Smooth muscle cell (in vitro differentiated cells): ENCODE results near the gene THPO. TPM values are rescaled to one million over a fixed set of nuclear protein-coding genes. Genes with fewer than 3 reads are reported as not detected.

Source experiments
- DNase-seq: peaks from one replicate; lab custom pipeline; 2025; ENCODE audit not compliant: unreplicated experiment; lab: John Stamatoyannopoulos, UW
- H2AFZ ChIP-seq: fragments of 200-600 bp; sonication (generic); 2 replicates; pipeline ENCODE4 v1.6.0; 2016; ENCODE audit warnings: antibody characterized with exemption, low read depth, mild to moderate bottlenecking
- H3F3A ChIP-seq: fragments of 200-600 bp; sonication (generic); 2 replicates; pipeline ENCODE4 v1.6.0; 2017; ENCODE audit warnings: antibody characterized with exemption, low read depth
- H3K27ac ChIP-seq: fragments of 200-600 bp; sonication (generic); 2 replicates; pipeline ENCODE4 v1.5.1; 2016; ENCODE audit warnings: low read depth, mild to moderate bottlenecking
- H3K27me3 ChIP-seq: fragments of 200-600 bp; sonication (generic); 2 replicates; pipeline ENCODE4 v1.6.1; 2016; ENCODE audit warnings: low read depth, mild to moderate bottlenecking
- H3K36me3 ChIP-seq: fragments of 200-600 bp; sonication (generic); 2 replicates; pipeline ENCODE4 v1.5.1; 2016; ENCODE audit warnings: low read depth
- H3K4me1 ChIP-seq: fragments of 200-600 bp; sonication (generic); 2 replicates; pipeline ENCODE4 v1.5.1; 2016; ENCODE audit warnings: low read depth
- H3K4me2 ChIP-seq: fragments of 200-600 bp; sonication (generic); 2 replicates; pipeline ENCODE4 v1.6.0; 2016; ENCODE audit warnings: mild to moderate bottlenecking
- H3K4me3 ChIP-seq: fragments of 200-600 bp; sonication (generic); 2 replicates; pipeline ENCODE4 v1.5.1; 2016; ENCODE audit warnings: mild to moderate bottlenecking
- H3K79me2 ChIP-seq: fragments of 200-600 bp; sonication (generic); 2 replicates; pipeline ENCODE4 v1.6.0; 2016; ENCODE audit warnings: low read depth, mild to moderate bottlenecking
- H3K9ac ChIP-seq: fragments of 200-600 bp; sonication (generic); 2 replicates; pipeline ENCODE4 v1.6.0; 2016; ENCODE audit warnings: low read depth
- H3K9me3 ChIP-seq: fragments of 200-600 bp; sonication (generic); replicated peaks from 2 replicates; pipeline ENCODE4 v1.5.1; 2016; ENCODE audit warnings: low read depth
- H4K20me1 ChIP-seq: fragments of 200-600 bp; sonication (generic); 2 replicates; pipeline ENCODE4 v1.6.0; 2016; ENCODE audit warnings: low read depth
- WGBS: methylation state at CpG from one replicate; pipeline ENCODE4 v1.1.7; 2016; ENCODE audit warnings: low lambda C conversion rate; 5-methylcytosine and 5-hydroxymethylcytosine counted together
- polyA plus RNA-seq: library from polyadenylated mRNA; unstranded; fragments of >200 nt; fragmentation: Nextera tagmentation; extraction: Ambion mirVana; gene quantifications from 2 replicates; pipeline ENCODE4 v1.2.1, GENCODE V29; 2016
- total RNA-seq: library from RNA; depleted of rRNA; stranded (reverse); fragments of >200 nt; gene quantifications from 2 replicates; pipeline ENCODE4 v1.2.3, GENCODE V29; 2014
- TF ChIP-seq, protein P1 (sequence below): fragments of 200-600 bp; sonication (generic); IDR thresholded peaks from 2 replicates; pipeline ENCODE4 v1.5.1; 2017; ENCODE audit warnings: borderline replicate concordance, mild to moderate bottlenecking, antibody characterized with exemption; ENCODE audit not compliant: insufficient read depth, poor library complexity, severe bottlenecking

Gene THPO
- total and polyA plus RNA-seq, 2 experiments from 2014 or later = 0.45 TPM; not detected in 1

GRCh38 chr3:184339001-184339400 is 39.0 kb downstream of the THPO start:
- DNase-seq = no peak
- no peaks in the 10 kb centered on the region for H3K36me3 ChIP-seq
- no peak overlapping the region for H3K9ac ChIP-seq
- no peaks in the 10 kb centered on the region for H3K27me3 ChIP-seq
- H2AFZ ChIP-seq = no peak overlapping the region
- H3K27ac ChIP-seq = peak overlapping the region; percentile 28
- H4K20me1 ChIP-seq = peaks cover 64% of the 10 kb centered on the region
- no peaks in the 10 kb centered on the region for H3K9me3 ChIP-seq
- 78% methylated on average over 8 of the region's 8 CpGs for WGBS
- peaks cover 15% of the 10 kb centered on the region for H3K79me2 ChIP-seq
- peaks cover 3% of the 10 kb centered on the region for H3F3A ChIP-seq
- H3K4me1 ChIP-seq = peaks cover 19% of the 10 kb centered on the region
- TF ChIP-seq, protein P1, sequence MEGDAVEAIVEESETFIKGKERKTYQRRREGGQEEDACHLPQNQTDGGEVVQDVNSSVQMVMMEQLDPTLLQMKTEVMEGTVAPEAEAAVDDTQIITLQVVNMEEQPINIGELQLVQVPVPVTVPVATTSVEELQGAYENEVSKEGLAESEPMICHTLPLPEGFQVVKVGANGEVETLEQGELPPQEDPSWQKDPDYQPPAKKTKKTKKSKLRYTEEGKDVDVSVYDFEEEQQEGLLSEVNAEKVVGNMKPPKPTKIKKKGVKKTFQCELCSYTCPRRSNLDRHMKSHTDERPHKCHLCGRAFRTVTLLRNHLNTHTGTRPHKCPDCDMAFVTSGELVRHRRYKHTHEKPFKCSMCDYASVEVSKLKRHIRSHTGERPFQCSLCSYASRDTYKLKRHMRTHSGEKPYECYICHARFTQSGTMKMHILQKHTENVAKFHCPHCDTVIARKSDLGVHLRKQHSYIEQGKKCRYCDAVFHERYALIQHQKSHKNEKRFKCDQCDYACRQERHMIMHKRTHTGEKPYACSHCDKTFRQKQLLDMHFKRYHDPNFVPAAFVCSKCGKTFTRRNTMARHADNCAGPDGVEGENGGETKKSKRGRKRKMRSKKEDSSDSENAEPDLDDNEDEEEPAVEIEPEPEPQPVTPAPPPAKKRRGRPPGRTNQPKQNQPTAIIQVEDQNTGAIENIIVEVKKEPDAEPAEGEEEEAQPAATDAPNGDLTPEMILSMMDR = no peak
- no peak overlapping the region for H3K4me3 ChIP-seq
- peak overlapping the region; percentile 70 for H3K4me2 ChIP-seq

- Histone ChIP-seq H3K4me1 (peaks cover 19% of the 10 kb centered on the region), H3K4me2 (peak overlapping the region; percentile 70), H2AFZ (no peak overlapping the region), H3K9ac (peak overlapping the region; percentile 8), H3K27me3 (no peaks in the 10 kb centered on the region), H3K9me3 (no peaks in the 10 kb centered on the region), H3K27ac (peak overlapping the region; percentile 28), H3K4me3 (no peak overlapping the region), H4K20me1 (peaks cover 69% of the 10 kb centered on the region), H3F3A (peaks cover 8% of the 10 kb centered on the region), H3K79me2 (peaks cover 15% of the 10 kb centered on the region), H3K36me3 (no peaks in the 10 kb centered on the region)
- WGBS = 30% methylated on average over 35 of the region's 37 CpGs
- TF ChIP-seq, protein P1 = no peak
- peak; percentile 32 for DNase-seq
These were observed 39.5 kb downstream of the THPO start for GRCh38 chr3:184338511-184338945.

GRCh38 chr3:184337981-184338380 is 40.0 kb downstream of the THPO start:
- WGBS = 90% methylated on average over 7 of the region's 7 CpGs
- peaks cover 13% of the 10 kb centered on the region for H3F3A ChIP-seq
- H3K79me2 ChIP-seq = peaks cover 15% of the 10 kb centered on the region
- no peaks in the 10 kb centered on the region for H3K36me3 ChIP-seq
- no peak overlapping the region for H3K4me3 ChIP-seq
- H2AFZ ChIP-seq = no peak overlapping the region
- H3K4me1 ChIP-seq = peaks cover 19% of the 10 kb centered on the region
- TF ChIP-seq, protein P1 = no peak
- H3K27me3 ChIP-seq = no peaks in the 10 kb centered on the region
- H3K9ac ChIP-seq = peak overlapping the region; percentile 8
- no peak for DNase-seq
- H3K27ac ChIP-seq = peak overlapping the region; percentile 100
- peaks cover 75% of the 10 kb centered on the region for H4K20me1 ChIP-seq
- peak overlapping the region; percentile 95 for H3K4me2 ChIP-seq
- H3K9me3 ChIP-seq = no peaks in the 10 kb centered on the region

- DNase-seq = no peak
- Histone ChIP-seq H3K79me2 (peaks cover 15% of the 10 kb centered on the region), H3K4me3 (peak within 1 kb of the TSS; percentile 88), H2AFZ (no peak within 1 kb of the TSS), H3K4me1 (peaks cover 19% of the 10 kb centered on the region), H3K4me2 (peak within 1 kb of the TSS; percentile 95), H3K9ac (peak within 1 kb of the TSS; percentile 97), H3K9me3 (no peaks in the 10 kb centered on the region), H3K27ac (peak within 1 kb of the TSS; percentile 100), H3K27me3 (no peaks in the 10 kb centered on the region), H3K36me3 (no peaks in the 10 kb centered on the region), H3F3A (peaks cover 19% of the 10 kb centered on the region), H4K20me1 (peaks cover 78% of the 10 kb centered on the region)
- WGBS = 85% methylated on average over 6 of the region's 6 CpGs
- TF ChIP-seq, protein P1 = no peak
These were observed 40.6 kb downstream of the THPO start, which contains the start of gene FAM131A for GRCh38 chr3:184337399-184337714. Gene FAM131A (plus strand): TSS chr3:184337600. CDS start chr3:184337631, 31 bp downstream.
